ENCODE measurements around the gene PPP1R9B. TPM values are rescaled to one million over a fixed set of nuclear protein-coding genes. Genes with fewer than 3 reads are reported as not detected.
A peak's percentile ranks its signal among the peaks of the same experiment; 100 is the strongest.

Gene PPP1R9B
- total RNA-seq, 1 experiment from 2014 or later = 34.7 TPM

GRCh38 chr17:50103941-50104340, 46.5 kb downstream of the PPP1R9B start:
- in situ Hi-C loops (cut with HindIII; ENCODE audit: low pct_unique_long_range_greater_than_20kb, low sequenced_read_pairs) = no loop called here
- DNase-seq (ENCODE audit: low read depth) = no peak

- no peak for DNase-seq (ENCODE audit: low read depth)
- in situ Hi-C loops (cut with HindIII; ENCODE audit: low pct_unique_long_range_greater_than_20kb, low sequenced_read_pairs) = no loop called here
Measured at GRCh38 chr17:50103252-50103651, 47.2 kb downstream of the PPP1R9B start.

- peak; percentile 73 for DNase-seq (ENCODE audit: low read depth)
- in situ Hi-C loops (cut with HindIII; ENCODE audit: low pct_unique_long_range_greater_than_20kb, low sequenced_read_pairs) = no loop called here
Measured at GRCh38 chr17:50102164-50102991, 48.1 kb downstream of the PPP1R9B start.

- in situ Hi-C loops (cut with HindIII; ENCODE audit: low pct_unique_long_range_greater_than_20kb, low sequenced_read_pairs) = no loop called here
- peak; percentile 73 for DNase-seq (ENCODE audit: low read depth)
Measured at GRCh38 chr17:50101346-50102163, 48.9 kb downstream of the PPP1R9B start.

- in situ Hi-C loops (cut with HindIII; ENCODE audit: low pct_unique_long_range_greater_than_20kb, low sequenced_read_pairs) = no loop called here
- DNase-seq (ENCODE audit: low read depth) = peak; percentile 83
Measured at GRCh38 chr17:50100921-50101345, 49.5 kb downstream of the PPP1R9B start.

- DNase-seq (ENCODE audit: low read depth) = peak; percentile 48
- in situ Hi-C loops (cut with HindIII; ENCODE audit: low pct_unique_long_range_greater_than_20kb, low sequenced_read_pairs) = no loop called here
Measured at GRCh38 chr17:50100480-50100883, 50.0 kb downstream of the PPP1R9B start.

GRCh38 chr17:50099003-50099402, 51.5 kb downstream of the PPP1R9B start:
- in situ Hi-C loops (cut with HindIII; ENCODE audit: low pct_unique_long_range_greater_than_20kb, low sequenced_read_pairs) = no loop called here
- DNase-seq (ENCODE audit: low read depth) = no peak

- in situ Hi-C loops (cut with HindIII; ENCODE audit: low pct_unique_long_range_greater_than_20kb, low sequenced_read_pairs) = no loop called here
- DNase-seq (ENCODE audit: low read depth) = no peak
Measured at GRCh38 chr17:50098583-50098982, 51.9 kb downstream of the PPP1R9B start.

DNA sequence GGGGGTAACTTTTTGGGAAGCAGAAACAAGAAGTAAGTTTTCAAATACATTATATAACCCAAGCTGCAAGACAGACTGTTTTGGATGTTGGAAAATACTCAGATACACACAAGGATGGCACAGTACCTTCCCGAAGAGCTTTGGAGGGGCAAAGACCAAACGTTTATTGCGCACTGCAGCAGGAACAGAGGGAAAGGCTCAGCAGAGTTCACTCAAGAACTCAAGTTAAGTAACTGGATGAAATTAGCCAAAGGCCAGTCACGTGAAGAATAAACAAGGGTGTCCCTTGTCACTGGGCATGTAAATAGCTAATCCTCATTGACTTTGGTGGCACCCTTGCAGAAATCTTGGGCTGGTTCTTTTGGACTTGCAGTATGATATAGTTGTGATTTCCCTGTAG, 52.6 kb downstream of the PPP1R9B start:
- in situ Hi-C loops (cut with HindIII; ENCODE audit: low pct_unique_long_range_greater_than_20kb, low sequenced_read_pairs) = no loop called here
- DNase-seq (ENCODE audit: low read depth) = no peak

DNA sequence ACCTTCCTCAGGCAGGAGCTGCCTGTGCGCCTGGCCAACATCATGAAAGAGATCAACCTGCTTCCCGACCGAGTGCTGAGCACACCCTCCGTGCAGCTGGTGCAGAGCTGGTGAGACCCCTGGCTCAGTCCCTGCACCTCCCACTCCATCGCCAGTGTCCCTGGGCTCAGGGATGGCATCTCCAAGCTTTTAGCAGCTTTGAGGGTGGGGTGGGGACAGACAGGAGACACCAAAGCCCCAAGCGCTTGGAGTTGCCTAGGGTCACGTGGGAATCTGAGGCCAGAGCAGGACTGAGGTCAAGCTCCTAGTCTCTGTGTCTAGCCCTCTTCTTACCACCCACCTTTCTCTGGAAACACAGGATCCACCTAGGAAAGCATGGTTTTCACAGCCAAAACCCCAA, 53.0 kb downstream of the PPP1R9B start:
- in situ Hi-C loops (cut with HindIII; ENCODE audit: low pct_unique_long_range_greater_than_20kb, low sequenced_read_pairs) = no loop called here
- DNase-seq (ENCODE audit: low read depth) = no peak

GRCh38 chr17:50096758-50097157, 53.7 kb downstream of the PPP1R9B start:
- in situ Hi-C loops (cut with HindIII; ENCODE audit: low pct_unique_long_range_greater_than_20kb, low sequenced_read_pairs) = no loop called here
- DNase-seq (ENCODE audit: low read depth) = no peak

DNA sequence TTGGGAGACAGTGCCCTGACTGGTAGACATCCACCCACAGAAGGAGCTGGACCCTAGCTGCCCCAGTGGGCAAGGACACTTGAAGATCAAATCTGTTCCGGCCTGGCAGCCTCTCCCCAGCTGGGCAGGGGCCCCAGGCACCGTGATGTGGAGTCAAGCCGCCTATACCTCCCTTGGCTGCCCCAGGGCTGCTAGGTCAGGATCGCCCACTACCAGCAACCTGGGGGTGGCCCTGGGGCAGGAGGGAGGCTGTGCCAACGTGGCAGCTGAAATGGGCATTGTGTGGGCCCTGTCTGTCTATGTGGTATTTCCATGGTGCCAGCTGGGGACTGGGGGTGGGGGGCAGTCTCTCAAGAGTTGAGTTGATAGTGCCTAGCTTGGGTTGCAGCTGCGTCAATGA, 54.4 kb downstream of the PPP1R9B start:
- no peak for DNase-seq (ENCODE audit: low read depth)
- in situ Hi-C loops (cut with HindIII; ENCODE audit: low pct_unique_long_range_greater_than_20kb, low sequenced_read_pairs) = no loop called here

- no peak for DNase-seq (ENCODE audit: low read depth)
- in situ Hi-C loops (cut with HindIII; ENCODE audit: low pct_unique_long_range_greater_than_20kb, low sequenced_read_pairs) = no loop called here
Measured at GRCh38 chr17:50095626-50096037, 54.8 kb downstream of the PPP1R9B start.

- in situ Hi-C loops (cut with HindIII; ENCODE audit: low pct_unique_long_range_greater_than_20kb, low sequenced_read_pairs) = no loop called here
Measured at GRCh38 chr17:50094753-50095619, 55.5 kb downstream of the PPP1R9B start, which contains the start of gene PDK2. TSS of gene PDK2 (plus strand) at chr17:50095351. CDS start at chr17:50095436, 85 bp downstream.

GRCh38 chr17:50094243-50094752, 56.2 kb downstream of the PPP1R9B start:
- in situ Hi-C loops (cut with HindIII; ENCODE audit: low pct_unique_long_range_greater_than_20kb, low sequenced_read_pairs) = no loop called here
- DNase-seq (ENCODE audit: low read depth) = peak; percentile 82

More at GRCh38 chr17:50094753-50095619, 55.5 kb downstream of the PPP1R9B start, which contains the start of gene PDK2:
- peak; percentile 95 for DNase-seq (ENCODE audit: low read depth)

DNA sequence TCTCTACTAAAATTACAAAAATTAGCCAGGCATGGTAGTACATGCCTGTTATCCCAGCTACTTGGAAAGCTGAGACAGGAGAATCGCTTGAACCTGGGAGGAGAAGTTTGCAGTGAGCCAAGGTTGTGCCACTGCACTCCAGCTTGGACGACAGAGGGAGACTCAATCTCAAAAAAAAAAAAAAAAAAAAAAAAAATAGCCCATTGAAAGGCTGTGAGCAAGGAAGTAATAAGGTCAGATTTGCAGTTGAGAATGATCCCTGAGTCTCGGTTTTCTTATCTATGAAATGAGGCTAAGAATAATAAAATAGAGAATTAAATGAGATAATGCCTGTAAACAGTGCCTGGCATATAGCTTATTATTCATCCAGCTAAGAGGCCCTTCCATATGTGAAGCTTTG, 56.7 kb downstream of the PPP1R9B start:
- in situ Hi-C loops (cut with HindIII; ENCODE audit: low pct_unique_long_range_greater_than_20kb, low sequenced_read_pairs) = no loop called here
- no peak for DNase-seq (ENCODE audit: low read depth)

- DNase-seq (ENCODE audit: low read depth) = no peak
- in situ Hi-C loops (cut with HindIII; ENCODE audit: low pct_unique_long_range_greater_than_20kb, low sequenced_read_pairs) = no loop called here
Measured at GRCh38 chr17:50093246-50093645, 57.2 kb downstream of the PPP1R9B start.

- in situ Hi-C loops (cut with HindIII; ENCODE audit: low pct_unique_long_range_greater_than_20kb, low sequenced_read_pairs) = no loop called here
- DNase-seq (ENCODE audit: low read depth) = no peak
Measured at GRCh38 chr17:50091918-50092285, 58.6 kb downstream of the PPP1R9B start.
